DOHH2 (cell line): ENCODE measurements around the gene KCNG4.

Experiments used
- CTCF ChIP-seq: fragments of 200-600 bp; sonication (generic); IDR thresholded peaks from one replicate; pipeline ENCODE4 v1.5.1; 2014; ENCODE audit warnings: antibody characterized with exemption, mild to moderate bottlenecking, low read depth, low read length; ENCODE audit not compliant: poor library complexity, severe bottlenecking
- EZH2phosphoT487 ChIP-seq: fragments of 200-600 bp; sonication (generic); IDR thresholded peaks from 2 replicates; pipeline ENCODE4 v1.6.1; 2017; ENCODE audit warnings: borderline replicate concordance, mild to moderate bottlenecking, antibody characterized with exemption, low read length, moderate library complexity, mixed read lengths

GRCh38 chr16:84194018-84194417 lies 45.8 kb downstream of the KCNG4 start:
- TF ChIP-seq CTCF (no peak), EZH2phosphoT487 (no peak)
